GM10248 (cell line): ENCODE measurements around the gene PLEKHG7.
"Not testable (repeated sequence)": the region's sequence is repeated elsewhere in the genome, so short reads cannot be mapped to it uniquely, and the experiment has no call there.

Experiments used
- CTCF ChIA-PET: fragments of 300-600 bp; sonication (Branson Sonifier 250); formaldehyde crosslinking; extraction: SDS; loops from one replicate; lab custom pipeline; 2021; ENCODE audit warnings: antibody characterized with exemption; lab: Yijun Ruan, JAX
- POLR2A ChIA-PET: fragments of 350-650 bp; sonication (Branson Sonifier 250); formaldehyde crosslinking; extraction: SDS; loops from one replicate; lab custom pipeline; 2020; ENCODE audit warnings: antibody characterized with exemption; lab: Yijun Ruan, JAX
- DNase-seq: peaks from one replicate; pipeline ENCODE4 v3.0.0; 2012; ENCODE audit errors: extremely low spot score
- TF ChIP-seq, protein P1 (sequence below): IDR thresholded peaks from 2 replicates; pipeline ENCODE4 v1.5.1; 2012; ENCODE audit warnings: mild to moderate bottlenecking, low read depth; ENCODE audit errors: extremely low read depth, missing control alignments, control extremely low read depth

The PLEKHG7 gene

DNA sequence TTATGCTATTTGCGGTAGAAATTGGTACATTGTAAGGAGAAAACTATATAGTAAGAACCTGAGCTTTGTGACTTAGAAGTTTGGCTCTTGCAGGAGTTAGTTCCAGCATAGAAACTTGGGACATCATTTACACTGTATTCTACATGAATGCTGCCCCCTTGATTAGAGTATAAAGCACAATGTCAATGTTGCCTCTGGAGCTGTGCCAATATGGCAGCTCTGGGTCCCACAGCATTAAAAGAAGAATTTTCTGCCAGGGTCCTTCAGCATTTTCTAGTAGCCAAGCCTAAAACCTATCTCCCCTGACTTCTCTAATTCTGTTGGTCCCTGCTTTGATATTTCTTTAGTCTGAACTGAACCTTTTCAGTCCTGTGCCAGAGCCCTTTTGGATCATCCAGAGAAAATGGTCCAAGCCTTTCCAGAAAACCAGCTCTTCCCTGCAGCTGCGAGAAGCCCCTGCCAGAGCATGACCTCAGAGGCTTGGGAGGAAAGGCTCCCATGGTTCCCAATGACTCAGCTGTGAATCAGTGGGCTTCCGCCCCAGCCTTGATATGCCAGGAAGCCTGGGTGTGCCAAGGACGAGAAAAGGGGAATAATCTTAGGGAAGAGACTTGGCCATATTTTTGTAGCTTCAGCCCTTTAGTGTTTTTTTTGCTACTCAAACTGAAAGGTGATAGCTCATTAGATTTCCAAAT is 43.2 kb downstream of the PLEKHG7 start:
- TF ChIP-seq, protein P1, sequence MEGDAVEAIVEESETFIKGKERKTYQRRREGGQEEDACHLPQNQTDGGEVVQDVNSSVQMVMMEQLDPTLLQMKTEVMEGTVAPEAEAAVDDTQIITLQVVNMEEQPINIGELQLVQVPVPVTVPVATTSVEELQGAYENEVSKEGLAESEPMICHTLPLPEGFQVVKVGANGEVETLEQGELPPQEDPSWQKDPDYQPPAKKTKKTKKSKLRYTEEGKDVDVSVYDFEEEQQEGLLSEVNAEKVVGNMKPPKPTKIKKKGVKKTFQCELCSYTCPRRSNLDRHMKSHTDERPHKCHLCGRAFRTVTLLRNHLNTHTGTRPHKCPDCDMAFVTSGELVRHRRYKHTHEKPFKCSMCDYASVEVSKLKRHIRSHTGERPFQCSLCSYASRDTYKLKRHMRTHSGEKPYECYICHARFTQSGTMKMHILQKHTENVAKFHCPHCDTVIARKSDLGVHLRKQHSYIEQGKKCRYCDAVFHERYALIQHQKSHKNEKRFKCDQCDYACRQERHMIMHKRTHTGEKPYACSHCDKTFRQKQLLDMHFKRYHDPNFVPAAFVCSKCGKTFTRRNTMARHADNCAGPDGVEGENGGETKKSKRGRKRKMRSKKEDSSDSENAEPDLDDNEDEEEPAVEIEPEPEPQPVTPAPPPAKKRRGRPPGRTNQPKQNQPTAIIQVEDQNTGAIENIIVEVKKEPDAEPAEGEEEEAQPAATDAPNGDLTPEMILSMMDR = no peak
- POLR2A ChIA-PET = no interaction called here
- CTCF ChIA-PET = no interaction called here
- no peak for DNase-seq

DNA sequence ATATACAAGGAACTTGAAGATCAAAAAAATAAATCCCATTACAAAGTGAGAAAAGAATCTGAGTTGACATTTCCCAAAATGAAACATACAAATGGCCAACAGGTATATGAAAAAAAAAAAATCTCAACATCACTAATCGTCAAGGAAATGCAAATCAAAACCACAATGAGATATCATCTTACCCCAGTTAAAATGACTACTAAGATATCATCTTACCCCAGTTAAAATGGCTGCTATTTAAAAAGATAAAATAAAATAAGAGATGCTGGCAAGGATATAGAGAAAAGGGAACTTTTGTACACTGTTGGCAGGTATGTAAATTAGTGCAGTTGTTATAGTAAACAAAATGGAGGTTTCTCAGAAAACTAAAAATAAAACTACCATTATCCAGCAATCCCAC is 44.4 kb downstream of the PLEKHG7 start:
- CTCF ChIA-PET = no interaction called here
- TF ChIP-seq, protein P1 = no peak
- POLR2A ChIA-PET = no interaction called here
- no peak for DNase-seq

DNA sequence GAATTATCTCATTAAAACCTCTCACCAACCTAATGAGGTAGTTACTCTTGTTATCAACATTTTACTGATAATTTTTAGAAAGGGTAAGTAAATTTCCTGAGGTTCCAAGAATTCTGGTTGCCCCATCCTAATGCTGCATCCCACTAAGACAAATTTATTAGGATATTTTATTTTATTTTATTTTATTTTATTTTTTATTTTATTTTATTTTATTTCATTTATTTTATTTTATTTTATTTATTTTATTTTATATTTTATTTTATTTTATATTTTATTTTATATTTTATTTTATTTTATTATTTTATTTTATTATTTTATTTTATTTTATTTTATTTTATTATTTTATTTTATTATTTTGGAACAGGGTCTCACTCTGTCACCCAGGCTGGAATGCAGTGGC is 46.9 kb downstream of the PLEKHG7 start:
- CTCF ChIA-PET, POLR2A ChIA-PET, DNase-seq: not testable (repeated sequence)

DNA sequence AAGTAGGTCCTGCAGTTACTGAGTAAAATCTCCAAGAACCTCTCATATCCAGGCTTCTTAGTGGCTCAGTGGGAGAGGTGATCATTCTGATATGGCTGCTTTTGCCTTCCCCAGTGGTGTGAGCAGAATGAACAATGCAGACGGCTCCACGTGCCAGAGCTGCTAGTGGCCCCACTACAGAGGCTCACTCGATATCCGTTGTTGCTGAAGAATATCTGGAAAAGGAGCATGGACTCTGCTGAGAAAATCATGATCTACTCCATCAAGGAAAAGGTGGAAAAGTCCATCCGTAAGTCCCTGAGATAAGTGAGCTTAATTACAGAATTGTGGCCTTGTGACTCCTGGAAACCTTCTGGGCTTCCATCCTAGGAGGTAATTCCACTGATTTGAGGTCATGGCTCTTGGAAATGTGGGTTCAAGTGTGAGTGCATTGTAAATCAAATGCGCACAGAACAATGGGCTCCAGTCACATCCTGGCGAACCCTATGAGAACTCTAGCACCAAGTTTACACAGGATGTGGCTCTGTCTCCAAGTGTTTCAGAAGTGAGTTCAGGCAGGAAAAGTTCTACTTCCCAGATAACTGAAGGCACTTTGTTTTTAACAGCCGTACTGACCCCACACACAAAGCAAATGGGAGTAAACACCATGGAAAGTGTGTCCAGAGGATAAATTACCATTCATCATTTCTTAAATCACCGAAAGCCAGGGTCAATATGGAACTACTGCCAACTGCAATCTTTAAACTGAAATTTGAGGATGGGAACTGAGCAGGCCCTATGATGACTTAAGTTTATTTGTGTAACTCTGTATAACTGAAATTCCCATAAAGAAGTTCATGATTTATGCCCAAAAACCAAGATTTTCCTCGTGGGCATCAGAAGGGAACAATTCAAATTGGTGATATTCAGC is 51.4 kb downstream of the PLEKHG7 start:
- POLR2A ChIA-PET = no interaction called here
- CTCF ChIA-PET = interaction anchor here (1.1 to 1.5 kb wide), 2 partner anchors 9 to 10 kb away, joined by 3 to 4 read pairs; no protein-coding TSS in a partner anchor
- TF ChIP-seq, protein P1 = no peak

DNA sequence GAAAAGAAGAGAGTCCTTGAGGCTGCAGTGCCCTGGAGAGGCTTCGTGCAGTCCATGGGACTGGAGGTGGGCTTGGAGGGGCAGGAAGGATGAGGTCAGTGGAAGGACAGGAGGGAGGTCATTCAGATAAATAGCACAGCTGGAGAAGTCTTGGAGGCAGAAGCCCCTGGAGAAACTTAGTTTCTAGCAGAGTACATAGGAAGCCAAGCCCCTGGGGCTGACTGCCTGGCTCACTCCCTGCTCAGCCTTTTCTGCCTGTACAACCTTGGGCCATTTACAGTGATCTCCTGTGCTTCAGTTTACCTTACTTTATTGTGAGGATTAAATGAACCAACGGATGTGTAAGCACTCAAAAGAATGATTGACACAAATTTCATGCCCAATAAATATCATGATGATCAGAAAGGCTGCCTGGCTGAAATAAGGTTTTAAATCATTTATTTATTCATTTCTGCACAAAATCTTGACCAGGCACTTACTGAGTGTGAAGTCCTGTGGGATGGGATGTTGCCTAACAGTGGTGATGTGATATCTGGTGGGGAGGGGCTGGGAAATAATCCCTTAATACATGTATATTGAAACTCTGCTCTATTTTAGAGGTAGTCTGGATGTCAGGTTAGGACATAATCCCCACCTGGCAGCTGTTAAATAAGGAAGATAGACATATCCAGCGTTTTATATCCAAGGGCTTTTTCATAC is 54.3 kb downstream of the PLEKHG7 start:
- no peak for DNase-seq
- TF ChIP-seq, protein P1 = no peak
- ChIA-PET CTCF (interaction anchor here (0.8 to 2.5 kb wide), 4 partner anchors 12 to 27 kb away, joined by 3 to 6 read pairs (median 4); no protein-coding TSS in a partner anchor), POLR2A (no interaction called here)

More for the DNA sequence above, 51.4 kb downstream of the PLEKHG7 start:
- no peak for DNase-seq

DNA sequence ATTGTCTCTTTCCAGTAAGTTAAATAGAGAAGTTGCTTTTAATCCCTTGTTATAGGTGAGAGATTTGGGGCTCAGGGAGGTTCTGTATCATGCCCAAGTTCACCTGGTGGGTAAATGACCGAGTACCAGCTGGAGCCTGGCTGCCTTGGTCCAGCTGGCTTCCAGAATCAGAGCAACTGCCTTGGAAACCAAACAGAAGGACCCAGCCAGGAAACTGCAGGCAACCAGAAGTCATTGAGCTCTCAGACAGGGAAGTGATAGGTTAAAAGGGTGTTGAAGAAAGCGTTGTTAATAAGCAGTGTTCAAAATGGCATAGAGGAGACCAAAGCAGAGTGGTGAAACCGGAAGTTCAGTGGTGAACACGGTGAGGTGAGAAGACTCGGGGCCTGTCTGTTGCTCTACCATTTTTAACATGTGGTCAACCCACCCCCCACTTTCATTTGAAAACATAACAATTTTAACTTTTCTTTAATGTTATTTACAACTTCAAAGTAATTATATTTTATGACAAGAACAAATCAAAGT is 54.9 kb downstream of the PLEKHG7 start:
- ChIA-PET CTCF (interaction anchor here (1.1 to 2.5 kb wide), 4 partner anchors 12 to 1376 kb away, joined by 3 to 6 read pairs (median 4); no protein-coding TSS in a partner anchor), POLR2A (no interaction called here)
- no peak for DNase-seq
- TF ChIP-seq, protein P1 = no peak
